ENCODE measurements around the gene HOXC6.

- no peak for TF ChIP-seq POLR2AphosphoS5 (IDR thresholded peaks at IDR 0.05)
- no peak for TF ChIP-seq POLR2A (IDR thresholded peaks at IDR 0.05)
- TF ChIP-seq CTCF (IDR thresholded peaks at IDR 0.05) = no peak
- TF ChIP-seq EP300 (IDR thresholded peaks at IDR 0.05; ENCODE audit: low read depth) = no peak
These were observed 44.2 kb upstream of the HOXC6 start for GRCh38 chr12:53983950-53984572.
